HepG2 (cell line): Measurements from ENCODE around the gene TIMM9. TPM values are rescaled to one million over a fixed set of nuclear protein-coding genes. Genes with fewer than 3 reads are reported as not detected.

Source experiments
- ATAC-seq: fragments of 200-7000 bp; cut with Tn5 transposase; 3 replicates; pipeline ENCODE4 v1.9.1; 2020; ENCODE audit warnings: mild to moderate bottlenecking, moderate library complexity
- BruUV-seq: library from RNA; stranded (reverse); fragments of 400-500 nt; replicated peaks from 2 replicates; lab custom pipeline; 2021; lab: Mats Ljungman, UMichigan
- CTCF ChIA-PET: fragments of 300-600 bp; formaldehyde crosslinking; extraction: SDS; loops from one replicate; lab custom pipeline; 2021; ENCODE audit warnings: low total read pairs, inconsistent platforms, low intra/inter-chr PET ratio; lab: Yijun Ruan, JAX
- POLR2A ChIA-PET: fragments of 350-600 bp; sonication (Branson Sonifier 250); formaldehyde crosslinking; loops from one replicate; lab custom pipeline; 2020; ENCODE audit warnings: antibody characterized with exemption, inconsistent platforms; lab: Yijun Ruan, JAX
- DNase-seq: peaks from one replicate; pipeline ENCODE4 v3.0.0-alpha.2; 2015; ENCODE audit warnings: low spot score
- FAIRE-seq: peaks from 3 replicates; lab custom pipeline; 2011; peaks lifted over from hg19 to GRCh38; lab: Jason Lieb, UNC
- H2AFZ ChIP-seq: one replicate; pipeline ENCODE4 v1.6.1; 2011; ENCODE audit warnings: low read length, inconsistent platforms
- H3K27ac ChIP-seq: fragments of 300-600 bp; 3 replicates; pipeline ENCODE4 v1.8.0; 2011; ENCODE audit warnings: mixed run types, mild to moderate bottlenecking, mixed read lengths, low read length, inconsistent platforms; ENCODE audit not compliant: insufficient read depth; ENCODE audit errors: extremely low read length
- H3K27me3 ChIP-seq, 2 experiments: fragments of 200-600 bp in 1 of 2; 2 replicates in 1 of 2; 3 replicates in 1 of 2; pipeline versions ENCODE4 v1.6.0 to v1.8.0; 2011; ENCODE audit warnings: low read length in 2 of 2, mild to moderate bottlenecking in 2 of 2, moderate library complexity in 2 of 2, inconsistent platforms in 1 of 2; ENCODE audit not compliant: insufficient read depth in 2 of 2, control insufficient read depth in 1 of 2
- H3K36me3 ChIP-seq, 2 experiments: fragments of 200-600 bp in 1 of 2; replicated peaks in 1 of 2; 2 replicates in 1 of 2; 3 replicates in 1 of 2; pipeline versions ENCODE4 v1.5.1 to v1.8.0; 2011; ENCODE audit warnings: low read length in 2 of 2, inconsistent platforms in 1 of 2; ENCODE audit not compliant: insufficient read depth in 2 of 2, control insufficient read depth in 1 of 2
- H3K4me1 ChIP-seq: 2 replicates; pipeline ENCODE4 v1.5.1; 2012; ENCODE audit warnings: low read length, inconsistent platforms; ENCODE audit not compliant: insufficient read depth
- H3K4me2 ChIP-seq: 2 replicates; pipeline ENCODE4 v1.6.0; 2011; ENCODE audit warnings: low read depth, low read length, inconsistent platforms
- H3K4me3 ChIP-seq, 3 experiments: fragments of 200-600 bp in 1 of 3; sonication (generic), shearing (Covaris generic) in 1 of 3; replicated peaks in 1 of 3; 2 replicates each; pipeline ENCODE4 v1.5.1; 2011 to 2016; ENCODE audit warnings: low read length in 3 of 3, inconsistent platforms in 2 of 3, low read depth in 2 of 3, mild to moderate bottlenecking in 2 of 3, control low read depth in 1 of 3, mixed read lengths in 1 of 3; ENCODE audit not compliant: insufficient read depth in 1 of 3
- H3K79me2 ChIP-seq: one replicate; pipeline ENCODE4 v1.6.1; 2011; ENCODE audit warnings: low read length, inconsistent platforms; ENCODE audit not compliant: insufficient read depth
- H3K9ac ChIP-seq: 2 replicates; pipeline ENCODE4 v1.6.0; 2011; ENCODE audit warnings: mild to moderate bottlenecking, low read depth, low read length, inconsistent platforms; ENCODE audit not compliant: insufficient read depth
- H3K9me3 ChIP-seq: 2 replicates; pipeline ENCODE4 v1.5.1; 2012; ENCODE audit warnings: mild to moderate bottlenecking, low read length
- H4K20me1 ChIP-seq: 2 replicates; pipeline ENCODE4 v1.6.0; 2011; ENCODE audit warnings: inconsistent platforms, mild to moderate bottlenecking, low read length, moderate library complexity; ENCODE audit not compliant: insufficient read depth
- MAFK ChIP-seq, 2 experiments: IDR thresholded peaks in 1 of 2; conservative IDR thresholded peaks in 1 of 2; 2 replicates each; pipeline ENCODE4 v1.6.1; 2011; ENCODE audit warnings: improper control_type of control experiment in 2 of 2, low read length in 2 of 2
- MATR3 ChIP-seq: sonication (generic); formaldehyde crosslinking; IDR thresholded peaks from 2 replicates; pipeline ENCODE4 v1.4.0; 2020; ENCODE audit warnings: missing genetic modification reagents
- ZBTB14 ChIP-seq: sonication (generic); formaldehyde crosslinking; IDR thresholded peaks from 2 replicates; pipeline ENCODE4 v1.4.0; 2020; ENCODE audit warnings: missing genetic modification reagents
- ZNF446 ChIP-seq: sonication (generic); formaldehyde crosslinking; IDR thresholded peaks from 2 replicates; pipeline ENCODE4 v1.5.0; 2020; ENCODE audit warnings: mild to moderate bottlenecking, missing genetic modification reagents
- ZNF7 ChIP-seq: IDR thresholded peaks from 2 replicates; pipeline ENCODE4 v1.6.1; 2016; ENCODE audit warnings: missing biosample characterization, missing genetic modification reagents
- WGBS: methylation state at CpG from one replicate; pipeline ENCODE4 v1.1.6; 2017; ENCODE audit warnings: low lambda C conversion rate; 5-methylcytosine and 5-hydroxymethylcytosine counted together
- in situ Hi-C: cut with HindIII; loops from 2 replicates; pipeline ENCODE4 v1.10.0; 2017; ENCODE audit warnings: low pct_unique_long_range_greater_than_20kb; ENCODE audit not compliant: extremely low pct_ligation_motif_present
- intact Hi-C: fragments of 100-400 bp; cut with micrococcal nuclease; formaldehyde crosslinking; loops from one replicate; pipeline ENCODE4 v1.10.0; 2022; ENCODE audit not compliant: unreplicated experiment
- polyA plus RNA-seq, 8 experiments: library from polyadenylated mRNA; depleted of rRNA in 3 of 8; stranded (reverse) in 7 of 8; unstranded in 1 of 8; fragments of >200 nt; fragmentation: Illumina TruSeq in 4 of 8; extraction: Trizol in 4 of 8; gene quantifications; 2 replicates each; pipeline versions ENCODE4 v1.2.1 to v1.2.3, GENCODE V29; 2011 to 2016; ENCODE audit warnings: low read depth in 4 of 8, missing spikeins in 1 of 8, mixed read lengths in 1 of 8; ENCODE audit not compliant: insufficient read depth in 1 of 8
- total RNA-seq, 5 experiments: library from RNA; depleted of rRNA; stranded (reverse); fragments of >200 nt; fragmentation: Illumina TruSeq; extraction: Trizol; gene quantifications; 2 replicates each; pipeline ENCODE4 v1.2.3, GENCODE V29; 2016; ENCODE audit warnings: low read depth in 1 of 5
- TF ChIP-seq, protein P1 (sequence below): sonication (generic); formaldehyde crosslinking; IDR thresholded peaks from 2 replicates; pipeline ENCODE4 v1.4.0; 2020; ENCODE audit warnings: missing genetic modification reagents
- TF ChIP-seq, protein P2 (sequence below): IDR thresholded peaks from 2 replicates; pipeline ENCODE4 v1.6.1; 2016; ENCODE audit warnings: low read depth, control low read depth

Gene TIMM9
- total and polyA plus RNA-seq, 2 of the 13 experiments (the other 11 are each of a cell fraction or from before 2014, with no cell fraction given): 30.5 to 42.5 TPM

- TF ChIP-seq ZBTB14 (CRISPR knock-in tag): no peak
These were observed 28.4 kb upstream of the TIMM9 start (continued) for GRCh38 chr14:58455593-58456265.

GRCh38 chr14:58444627-58445026 is 17.3 kb upstream of the TIMM9 start:
- in situ Hi-C loops: no loop called here
- H3K79me2 ChIP-seq: no peaks in the 10 kb centered on the region
- 100% methylated on average over 5 of the region's 5 CpGs for WGBS
- H4K20me1 ChIP-seq: no peaks in the 10 kb centered on the region
- ChIA-PET CTCF (no interaction called here), POLR2A (no interaction called here)
- no peak overlapping the region for H3K9ac ChIP-seq
- peaks cover 5 to 40% of the 10 kb centered on the region in 2 experiments; a peak in 4 of 5 replicates for H3K36me3 ChIP-seq
- no peak overlapping the region for H3K27ac ChIP-seq
- H3K4me2 ChIP-seq: no peak overlapping the region
- no peaks in the 10 kb centered on the region for H3K9me3 ChIP-seq
- H3K4me1 ChIP-seq: no peaks in the 10 kb centered on the region
- TF ChIP-seq ZNF446 (CRISPR knock-in tag): no peak
- TF ChIP-seq ZNF7 (CRISPR knock-in tag): no peak
- TF ChIP-seq MAFK (conservative IDR thresholded peaks at IDR 0.05 in 1 of 2, IDR thresholded peaks at IDR 0.05 in 1 of 2; ENCODE audit: low read length in 2 of 2): peak in 1 of 2 experiments; percentile 30; a peak in 1 of 4 replicates
- TF ChIP-seq MATR3 (CRISPR knock-in tag): no peak
- TF ChIP-seq, protein P1, sequence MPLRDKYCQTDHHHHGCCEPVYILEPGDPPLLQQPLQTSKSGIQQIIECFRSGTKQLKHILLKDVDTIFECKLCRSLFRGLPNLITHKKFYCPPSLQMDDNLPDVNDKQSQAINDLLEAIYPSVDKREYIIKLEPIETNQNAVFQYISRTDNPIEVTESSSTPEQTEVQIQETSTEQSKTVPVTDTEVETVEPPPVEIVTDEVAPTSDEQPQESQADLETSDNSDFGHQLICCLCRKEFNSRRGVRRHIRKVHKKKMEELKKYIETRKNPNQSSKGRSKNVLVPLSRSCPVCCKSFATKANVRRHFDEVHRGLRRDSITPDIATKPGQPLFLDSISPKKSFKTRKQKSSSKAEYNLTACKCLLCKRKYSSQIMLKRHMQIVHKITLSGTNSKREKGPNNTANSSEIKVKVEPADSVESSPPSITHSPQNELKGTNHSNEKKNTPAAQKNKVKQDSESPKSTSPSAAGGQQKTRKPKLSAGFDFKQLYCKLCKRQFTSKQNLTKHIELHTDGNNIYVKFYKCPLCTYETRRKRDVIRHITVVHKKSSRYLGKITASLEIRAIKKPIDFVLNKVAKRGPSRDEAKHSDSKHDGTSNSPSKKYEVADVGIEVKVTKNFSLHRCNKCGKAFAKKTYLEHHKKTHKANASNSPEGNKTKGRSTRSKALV (CRISPR knock-in tag): no peak
- TF ChIP-seq, protein P2, sequence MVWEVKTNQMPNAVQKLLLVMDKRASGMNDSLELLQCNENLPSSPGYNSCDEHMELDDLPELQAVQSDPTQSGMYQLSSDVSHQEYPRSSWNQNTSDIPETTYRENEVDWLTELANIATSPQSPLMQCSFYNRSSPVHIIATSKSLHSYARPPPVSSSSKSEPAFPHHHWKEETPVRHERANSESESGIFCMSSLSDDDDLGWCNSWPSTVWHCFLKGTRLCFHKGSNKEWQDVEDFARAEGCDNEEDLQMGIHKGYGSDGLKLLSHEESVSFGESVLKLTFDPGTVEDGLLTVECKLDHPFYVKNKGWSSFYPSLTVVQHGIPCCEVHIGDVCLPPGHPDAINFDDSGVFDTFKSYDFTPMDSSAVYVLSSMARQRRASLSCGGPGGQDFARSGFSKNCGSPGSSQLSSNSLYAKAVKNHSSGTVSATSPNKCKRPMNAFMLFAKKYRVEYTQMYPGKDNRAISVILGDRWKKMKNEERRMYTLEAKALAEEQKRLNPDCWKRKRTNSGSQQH (CRISPR knock-in tag): no peak
- H3K27me3 ChIP-seq: no peaks in the 10 kb centered on the region
- no peak overlapping the region for H3K4me3 ChIP-seq
- no peak for DNase-seq
- H2AFZ ChIP-seq: no peak overlapping the region
- no TSS peak for BruUV-seq
- no peak for FAIRE-seq
- ATAC-seq: no peak
- intact Hi-C loops: no loop called here
